CD14-positive monocyte (primary cell): ENCODE data around the gene WFDC8. TPM values are rescaled to one million over a fixed set of nuclear protein-coding genes. Genes with fewer than 3 reads are reported as not detected.

Source experiments
- DNase-seq, 3 donors: peaks; one replicate each; pipeline ENCODE4 v3.0.0-alpha.2; 2011 to 2022
- H2AFZ ChIP-seq: 2 replicates; pipeline ENCODE4 v1.6.0; 2012; ENCODE audit warnings: mild to moderate bottlenecking, low read depth, low read length, inconsistent platforms; ENCODE audit not compliant: insufficient read depth, poor library complexity, severe bottlenecking
- H3K27ac ChIP-seq, 2 donors: 1 replicate in 1 of 2; 2 replicates in 1 of 2; pipeline ENCODE4 v1.5.1; 2012 to 2013; ENCODE audit warnings: low read length in 2 of 2, control low read depth in 1 of 2, inconsistent platforms in 1 of 2, low read depth in 1 of 2, mild to moderate bottlenecking in 1 of 2
- H3K27me3 ChIP-seq, 2 donors: one replicate each; pipeline versions ENCODE4 v1.6.0 to v1.6.1; 2011 to 2013; ENCODE audit warnings: low read length in 2 of 2; ENCODE audit not compliant: control insufficient read depth in 2 of 2, insufficient read depth in 2 of 2
- H3K36me3 ChIP-seq, 2 donors: replicated peaks in 1 of 2; 1 replicate in 1 of 2; 2 replicates in 1 of 2; pipeline versions ENCODE4 v1.5.1 to v1.6.1; 2012 to 2013; ENCODE audit warnings: low read length in 2 of 2, control low read depth in 1 of 2, inconsistent platforms in 1 of 2, mild to moderate bottlenecking in 1 of 2; ENCODE audit not compliant: insufficient read depth in 2 of 2, control insufficient read depth in 1 of 2
- H3K4me1 ChIP-seq, 2 donors: 1 replicate in 1 of 2; 2 replicates in 1 of 2; pipeline versions ENCODE4 v1.5.1 to v1.6.1; 2012 to 2013; ENCODE audit warnings: low read length in 2 of 2, control low read depth in 1 of 2, inconsistent platforms in 1 of 2, mild to moderate bottlenecking in 1 of 2, moderate library complexity in 1 of 2; ENCODE audit not compliant: insufficient read depth in 2 of 2, control insufficient read depth in 1 of 2
- H3K4me2 ChIP-seq: replicated peaks from 2 replicates; pipeline ENCODE3; 2012; ENCODE audit warnings: low read length, moderate library complexity, mild to moderate bottlenecking; ENCODE audit not compliant: poor library complexity, severe bottlenecking; ENCODE audit errors: extremely low read depth
- H3K4me3 ChIP-seq, 3 experiments: fragments of 200-600 bp in 1 of 3; sonication (generic) in 1 of 3; replicated peaks in 1 of 3; 1 replicate in 2 of 3; 2 replicates in 1 of 3; pipeline ENCODE4 v1.5.1; 2011 to 2013; ENCODE audit warnings: low read length in 3 of 3, mild to moderate bottlenecking in 3 of 3, control low read depth in 2 of 3, low read depth in 2 of 3, inconsistent platforms in 1 of 3, moderate library complexity in 1 of 3
- H3K79me2 ChIP-seq: 2 replicates; pipeline ENCODE4 v1.6.0; 2012; ENCODE audit warnings: mild to moderate bottlenecking, control low read depth, inconsistent platforms, low read length, moderate library complexity; ENCODE audit not compliant: insufficient read depth
- H3K9ac ChIP-seq: 2 replicates; pipeline ENCODE4 v1.6.0; 2017; ENCODE audit warnings: low read length, mild to moderate bottlenecking; ENCODE audit not compliant: insufficient read depth, poor library complexity, severe bottlenecking
- H3K9me3 ChIP-seq, 2 donors: replicated peaks in 1 of 2; 1 replicate in 1 of 2; 2 replicates in 1 of 2; pipeline versions ENCODE4 v1.5.1 to v1.6.1; 2012 to 2013; ENCODE audit warnings: low read length in 2 of 2, control low read depth in 1 of 2; ENCODE audit not compliant: control insufficient read depth in 1 of 2, insufficient read depth in 1 of 2
- H4K20me1 ChIP-seq: 2 replicates; pipeline ENCODE4 v1.6.0; 2012; ENCODE audit warnings: mild to moderate bottlenecking, low read length, control low read depth, moderate library complexity; ENCODE audit not compliant: insufficient read depth
- H3K27ac Mint-ChIP-seq, 7 donors: one replicate each; pipeline ENCODE4 v1.8.0; 2020; ENCODE audit warnings: mild to moderate bottlenecking in 7 of 7, mixed read lengths in 7 of 7, moderate library complexity in 6 of 7, inconsistent platforms in 2 of 7
- H3K27me3 Mint-ChIP-seq, 3 donors: one replicate each; pipeline ENCODE4 v1.8.0; 2021 to 2022; ENCODE audit warnings: low read depth in 3 of 3, mild to moderate bottlenecking in 3 of 3, mixed read lengths in 3 of 3, moderate library complexity in 3 of 3, inconsistent platforms in 1 of 3
- H3K36me3 Mint-ChIP-seq, 2 donors: one replicate each; pipeline ENCODE4 v1.8.0; 2020; ENCODE audit warnings: mixed read lengths in 2 of 2, inconsistent platforms in 1 of 2, mild to moderate bottlenecking in 1 of 2
- H3K4me1 Mint-ChIP-seq: one replicate; pipeline ENCODE4 v1.8.0; 2020; ENCODE audit warnings: mild to moderate bottlenecking, mixed read lengths
- H3K4me3 Mint-ChIP-seq, 2 donors: one replicate each; pipeline ENCODE4 v1.8.0; 2020; ENCODE audit warnings: mild to moderate bottlenecking in 2 of 2, mixed read lengths in 2 of 2, moderate library complexity in 1 of 2
- H3K9me3 Mint-ChIP-seq, 7 donors: one replicate each; pipeline ENCODE4 v1.8.0; 2020 to 2022; ENCODE audit warnings: mixed read lengths in 7 of 7, mild to moderate bottlenecking in 6 of 7, moderate library complexity in 6 of 7, inconsistent platforms in 2 of 7
- WGBS: methylation state at CpG from one replicate; pipeline ENCODE4 v1.1.5; 2013; ENCODE audit warnings: missing lambda C conversion rate; ENCODE audit not compliant: insufficient coverage; 5-methylcytosine and 5-hydroxymethylcytosine counted together
- intact Hi-C, 2 donors: fragments of 100-400 bp; cut with micrococcal nuclease; formaldehyde crosslinking; loops; one replicate each; pipeline versions ENCODE4 v1.15.0 to v1.15.1; 2023
- polyA plus RNA-seq, 3 donors: library from polyadenylated mRNA; depleted of rRNA in 1 of 3; unstranded in 2 of 3; stranded (reverse) in 1 of 3; fragments of 300-500 nt in 2 of 3; fragments of >200 nt in 1 of 3; fragmentation: Illumina TruSeq in 2 of 3; gene quantifications; 1 replicate in 2 of 3; 2 replicates in 1 of 3; pipeline ENCODE4 v1.2.3, GENCODE V29; 2012 to 2021
- TF ChIP-seq, protein P1 (sequence below): fragments of 200-600 bp; IDR thresholded peaks from one replicate; pipeline ENCODE4 v1.8.0; 2022; ENCODE audit warnings: antibody characterized with exemption, mild to moderate bottlenecking

WFDC8 gene
- polyA plus RNA-seq, 3 donors = not detected

DNA sequence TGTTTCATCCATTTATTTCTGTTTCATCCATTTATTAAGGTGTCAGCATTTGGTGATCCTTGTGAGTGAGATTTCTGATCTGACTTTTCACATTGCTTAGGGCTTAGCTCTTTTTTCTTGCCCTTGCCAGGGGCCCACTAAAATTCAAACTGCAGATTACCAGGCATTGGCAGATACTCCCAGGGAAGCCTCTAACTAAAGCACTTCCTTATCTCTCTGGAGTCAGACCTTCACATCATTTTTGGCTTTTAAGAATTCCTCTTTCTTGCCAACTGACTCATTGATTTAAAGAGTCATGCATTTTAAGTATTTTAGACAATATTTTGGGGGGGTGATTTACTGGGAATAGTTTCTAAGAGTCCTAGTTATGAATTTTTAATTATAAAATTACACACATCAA, 2.6 kb upstream of the WFDC8 start:
- Mint-ChIP-seq H3K27me3 (peaks cover 12 to 16% (median 15%) of the 10 kb centered on the region in 3 donors), H3K36me3 (no peaks in the 10 kb centered on the region), H3K4me1 (no peaks in the 10 kb centered on the region), H3K9me3 (peaks cover 0 to 2% (median 0%) of the 10 kb centered on the region in 7 donors), H3K4me3 (no peak overlapping the region), H3K27ac (no peak overlapping the region)
- Histone ChIP-seq H3K4me1 (no peaks in the 10 kb centered on the region), H3K4me2 (no peak overlapping the region), H3K4me3 (no peak overlapping the region), H3K9me3 (no peaks in the 10 kb centered on the region), H3K27me3 (peaks cover 0 to 4% of the 10 kb centered on the region in 2 donors), H3K9ac (no peak overlapping the region), H3K27ac (no peak overlapping the region), H2AFZ (no peak overlapping the region), H3K36me3 (no peaks in the 10 kb centered on the region), H4K20me1 (no peaks in the 10 kb centered on the region), H3K79me2 (no peaks in the 10 kb centered on the region)
- TF ChIP-seq, protein P1, sequence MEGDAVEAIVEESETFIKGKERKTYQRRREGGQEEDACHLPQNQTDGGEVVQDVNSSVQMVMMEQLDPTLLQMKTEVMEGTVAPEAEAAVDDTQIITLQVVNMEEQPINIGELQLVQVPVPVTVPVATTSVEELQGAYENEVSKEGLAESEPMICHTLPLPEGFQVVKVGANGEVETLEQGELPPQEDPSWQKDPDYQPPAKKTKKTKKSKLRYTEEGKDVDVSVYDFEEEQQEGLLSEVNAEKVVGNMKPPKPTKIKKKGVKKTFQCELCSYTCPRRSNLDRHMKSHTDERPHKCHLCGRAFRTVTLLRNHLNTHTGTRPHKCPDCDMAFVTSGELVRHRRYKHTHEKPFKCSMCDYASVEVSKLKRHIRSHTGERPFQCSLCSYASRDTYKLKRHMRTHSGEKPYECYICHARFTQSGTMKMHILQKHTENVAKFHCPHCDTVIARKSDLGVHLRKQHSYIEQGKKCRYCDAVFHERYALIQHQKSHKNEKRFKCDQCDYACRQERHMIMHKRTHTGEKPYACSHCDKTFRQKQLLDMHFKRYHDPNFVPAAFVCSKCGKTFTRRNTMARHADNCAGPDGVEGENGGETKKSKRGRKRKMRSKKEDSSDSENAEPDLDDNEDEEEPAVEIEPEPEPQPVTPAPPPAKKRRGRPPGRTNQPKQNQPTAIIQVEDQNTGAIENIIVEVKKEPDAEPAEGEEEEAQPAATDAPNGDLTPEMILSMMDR = no peak
- intact Hi-C loops = no loop called here
- no peak for DNase-seq

DNA sequence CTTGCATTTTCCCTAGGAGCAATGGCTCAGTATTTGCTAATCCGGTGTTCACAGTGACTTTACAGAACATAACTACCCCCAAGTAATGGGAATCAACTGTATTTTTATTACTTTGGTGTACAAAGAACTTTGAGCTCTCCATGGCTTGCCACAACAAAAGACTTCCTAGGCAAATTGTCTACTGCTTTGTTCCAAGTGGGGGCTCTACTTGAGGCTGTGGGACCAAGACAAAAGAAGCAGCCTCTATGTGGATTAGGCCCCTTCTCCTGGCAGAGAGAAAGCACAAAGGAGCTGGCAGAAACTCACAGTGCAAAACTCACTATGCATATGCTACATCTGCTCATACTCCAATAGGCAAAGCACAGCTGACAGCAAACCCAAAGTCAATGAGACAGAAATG, 853 bp downstream of the WFDC8 start:
- Histone ChIP-seq H3K4me3 (no peak overlapping the region), H3K36me3 (no peaks in the 10 kb centered on the region), H3K27me3 (peaks cover 0 to 4% of the 10 kb centered on the region in 2 donors), H3K9me3 (no peaks in the 10 kb centered on the region), H2AFZ (no peak overlapping the region), H3K79me2 (no peaks in the 10 kb centered on the region), H4K20me1 (no peaks in the 10 kb centered on the region), H3K4me2 (no peak overlapping the region), H3K4me1 (no peaks in the 10 kb centered on the region), H3K27ac (no peak overlapping the region), H3K9ac (no peak overlapping the region)
- H3K4me1 Mint-ChIP-seq = no peaks in the 10 kb centered on the region
- no peak overlapping the region for H3K4me3 Mint-ChIP-seq
- no peak for DNase-seq
- no peak overlapping the region for H3K27ac Mint-ChIP-seq
- no peaks in the 10 kb centered on the region for H3K36me3 Mint-ChIP-seq
- intact Hi-C loops = no loop called here
- peaks cover 0 to 2% (median 0%) of the 10 kb centered on the region in 7 donors for H3K9me3 Mint-ChIP-seq
- peaks cover 7 to 22% (median 16%) of the 10 kb centered on the region in 3 donors for H3K27me3 Mint-ChIP-seq
- TF ChIP-seq, protein P1 = no peak
- no CpG with 5 or more reads among the region's 1 CpG for WGBS
